Loucy (cell line): ENCODE measurements around the gene CAMTA1.

Experiments
- H2AFZ ChIP-seq: fragments of 200-600 bp; sonication (generic); 2 replicates; pipeline ENCODE4 v1.6.0; 2016; ENCODE audit warnings: antibody characterized with exemption, mild to moderate bottlenecking, low read length, moderate library complexity
- H3F3A ChIP-seq: fragments of 200-600 bp; 2 replicates; pipeline ENCODE4 v1.6.0; 2016; ENCODE audit warnings: antibody characterized with exemption, low read depth, mild to moderate bottlenecking
- H3K27me3 ChIP-seq: fragments of 200-600 bp; sonication (generic); 2 replicates; pipeline ENCODE4 v1.6.1; 2014; ENCODE audit warnings: low read length, mild to moderate bottlenecking; ENCODE audit not compliant: insufficient read depth, poor library complexity, severe bottlenecking
- H3K36me3 ChIP-seq: fragments of 200-600 bp; sonication (generic); 2 replicates; pipeline ENCODE4 v1.6.1; 2016; ENCODE audit warnings: low read length; ENCODE audit not compliant: insufficient read depth
- H3K4me1 ChIP-seq: fragments of 200-600 bp; sonication (generic); 2 replicates; pipeline ENCODE4 v1.5.1; 2014; ENCODE audit warnings: low read length, mild to moderate bottlenecking; ENCODE audit not compliant: insufficient read depth, poor library complexity, severe bottlenecking
- H3K4me2 ChIP-seq: fragments of 200-600 bp; sonication (generic); 2 replicates; pipeline ENCODE4 v1.6.0; 2014; ENCODE audit warnings: antibody characterized with exemption, low read length, low read depth, mild to moderate bottlenecking; ENCODE audit not compliant: poor library complexity, severe bottlenecking
- H3K4me3 ChIP-seq: fragments of 200-600 bp; sonication (generic); 2 replicates; pipeline ENCODE4 v1.5.1; 2014; ENCODE audit warnings: low read length, mild to moderate bottlenecking, mixed read lengths; ENCODE audit not compliant: poor library complexity, severe bottlenecking
- H3K79me2 ChIP-seq: fragments of 200-600 bp; sonication (generic); 2 replicates; pipeline ENCODE4 v1.6.1; 2014; ENCODE audit warnings: low read length; ENCODE audit not compliant: insufficient read depth
- H3K9ac ChIP-seq: fragments of 200-600 bp; sonication (generic); 2 replicates; pipeline ENCODE4 v1.6.0; 2014; ENCODE audit warnings: mild to moderate bottlenecking, low read depth, low read length, moderate library complexity; ENCODE audit not compliant: poor library complexity, severe bottlenecking
- H3K9me2 ChIP-seq: fragments of 200-600 bp; sonication (generic); replicated peaks from 2 replicates; pipeline ENCODE4 v1.6.1; 2016; ENCODE audit warnings: low read depth, low read length, mixed read lengths
- H3K9me3 ChIP-seq: fragments of 200-600 bp; sonication (generic); 2 replicates; pipeline ENCODE4 v1.6.1; 2014; ENCODE audit warnings: mild to moderate bottlenecking, antibody characterized with exemption, low read length, low read depth; ENCODE audit not compliant: insufficient read depth
- H4K20me1 ChIP-seq: fragments of 200-600 bp; sonication (generic); 2 replicates; pipeline ENCODE4 v1.6.0; 2014; ENCODE audit warnings: antibody characterized with exemption, low read length, mild to moderate bottlenecking; ENCODE audit not compliant: insufficient read depth, poor library complexity, severe bottlenecking
- CTCF ChIP-seq: fragments of 200-600 bp; sonication (generic); conservative IDR thresholded peaks from 2 replicates; pipeline ENCODE4 v1.5.1; 2014; ENCODE audit warnings: mild to moderate bottlenecking, antibody characterized with exemption, low read length
- EZH2phosphoT487 ChIP-seq: fragments of 200-600 bp; IDR thresholded peaks from 2 replicates; pipeline ENCODE4 v1.6.1; 2018; ENCODE audit warnings: antibody characterized with exemption, mild to moderate bottlenecking, moderate library complexity, borderline replicate concordance

Gene CAMTA1

DNA sequence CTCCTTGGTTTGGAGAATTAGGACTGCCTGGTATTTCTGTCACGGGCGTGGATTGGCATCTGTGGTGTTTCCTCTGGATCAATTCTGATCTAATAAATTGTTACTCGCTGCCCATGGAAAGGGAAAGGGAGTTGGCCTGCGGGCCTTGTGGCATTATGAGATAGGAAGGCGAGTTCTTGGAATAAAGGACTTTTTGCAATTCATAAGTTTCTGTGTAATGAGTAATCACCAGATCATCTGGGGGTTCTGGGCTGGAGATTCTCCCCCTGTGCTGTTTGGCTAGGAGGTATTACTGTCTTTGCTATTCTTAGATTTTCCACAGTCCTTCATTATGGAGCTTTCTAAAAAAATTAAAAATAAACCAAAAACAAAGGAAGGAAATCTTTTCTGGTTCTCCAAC, 315.9 kb downstream of the CAMTA1 start:
- Histone ChIP-seq H3F3A (no peaks in the 10 kb centered on the region), H2AFZ (no peak overlapping the region), H3K27me3 (no peaks in the 10 kb centered on the region), H3K9ac (no peak overlapping the region), H3K9me2 (no peaks in the 10 kb centered on the region), H3K4me2 (no peak overlapping the region), H4K20me1 (no peaks in the 10 kb centered on the region), H3K36me3 (no peaks in the 10 kb centered on the region), H3K79me2 (no peaks in the 10 kb centered on the region), H3K4me1 (no peaks in the 10 kb centered on the region), H3K9me3 (no peaks in the 10 kb centered on the region), H3K4me3 (no peak overlapping the region)
- TF ChIP-seq EZH2phosphoT487 (no peak), CTCF (no peak)

GRCh38 chr1:7103361-7103782, 318.1 kb downstream of the CAMTA1 start:
- TF ChIP-seq EZH2phosphoT487 (no peak), CTCF (no peak)
- Histone ChIP-seq H3K4me3 (no peak overlapping the region), H3K9me2 (no peaks in the 10 kb centered on the region), H3K9ac (no peak overlapping the region), H3K4me2 (no peak overlapping the region), H3F3A (no peaks in the 10 kb centered on the region), H3K36me3 (no peaks in the 10 kb centered on the region), H4K20me1 (no peaks in the 10 kb centered on the region), H3K79me2 (no peaks in the 10 kb centered on the region), H3K27me3 (no peaks in the 10 kb centered on the region), H3K9me3 (no peaks in the 10 kb centered on the region), H2AFZ (no peak overlapping the region), H3K4me1 (no peaks in the 10 kb centered on the region)

GRCh38 chr1:7103874-7104273, 318.6 kb downstream of the CAMTA1 start:
- Histone ChIP-seq H3K36me3 (no peaks in the 10 kb centered on the region), H3K9me3 (no peaks in the 10 kb centered on the region), H3K4me2 (no peak overlapping the region), H3K4me1 (no peaks in the 10 kb centered on the region), H4K20me1 (no peaks in the 10 kb centered on the region), H3K9ac (no peak overlapping the region), H3F3A (no peaks in the 10 kb centered on the region), H3K79me2 (no peaks in the 10 kb centered on the region), H3K4me3 (no peak overlapping the region), H2AFZ (no peak overlapping the region), H3K27me3 (no peaks in the 10 kb centered on the region), H3K9me2 (no peaks in the 10 kb centered on the region)
- TF ChIP-seq EZH2phosphoT487 (no peak), CTCF (no peak)
